MM.1S (cell line): ENCODE measurements around the gene NSUN6.

ENCODE experiments used
- CTCF ChIP-seq: fragments of 300-600 bp; sonication (generic); IDR thresholded peaks from 2 replicates; pipeline ENCODE4 v1.5.1; 2016; ENCODE audit warnings: antibody characterized with exemption, low read length, mixed read lengths
- EZH2 ChIP-seq: fragments of 300-600 bp; sonication (generic); optimal IDR thresholded peaks from 2 replicates; pipeline ENCODE3; 2017; ENCODE audit warnings: low read depth, mild to moderate bottlenecking, antibody characterized with exemption, low read length, mixed read lengths

- TF ChIP-seq CTCF (no peak), EZH2 (no peak)
Measured at GRCh38 chr10:18611168-18611567, 40.2 kb downstream of the NSUN6 start.
